OCI-LY7 (cell line): ENCODE measurements around the gene SLC22A12. TPM values are rescaled to one million over a fixed set of nuclear protein-coding genes. Genes with fewer than 3 reads are reported as not detected.
A peak's percentile ranks its signal among the peaks of the same experiment; 100 is the strongest.

Experiments
- BruUV-seq: library from RNA; stranded (reverse); fragments of 400-500 nt; replicated peaks from 2 replicates; lab custom pipeline; 2021; lab: Mats Ljungman, UMichigan
- CTCF ChIA-PET: fragments of 300-600 bp; sonication (Branson Sonifier 250); formaldehyde crosslinking; loops from one replicate; lab custom pipeline; 2022; ENCODE audit warnings: antibody characterized with exemption; ENCODE audit not compliant: unreplicated experiment; lab: Charles Lee
- POLR2A ChIA-PET: fragments of 300-600 bp; sonication (Branson Sonifier 250); formaldehyde crosslinking; loops from one replicate; lab custom pipeline; 2022; ENCODE audit warnings: antibody characterized with exemption; lab: Charles Lee
- DNase-seq: peaks from one replicate; pipeline ENCODE4 v3.0.0-alpha.2; 2015; ENCODE audit warnings: low spot score
- H2AFZ ChIP-seq: fragments of 200-600 bp; sonication (generic), shearing (Covaris generic); 2 replicates; pipeline ENCODE4 v1.6.1; 2014; ENCODE audit warnings: mild to moderate bottlenecking, antibody characterized with exemption, low read length, moderate library complexity
- H3K27ac ChIP-seq: fragments of 200-600 bp; sonication (generic); 2 replicates; pipeline ENCODE4 v1.5.1; 2014; ENCODE audit warnings: mixed run types, low read depth, mild to moderate bottlenecking, moderate library complexity, low read length, inconsistent platforms; ENCODE audit not compliant: poor library complexity, severe bottlenecking
- H3K36me3 ChIP-seq: fragments of 200-600 bp; sonication (generic); 2 replicates; pipeline ENCODE4 v1.6.1; 2014; ENCODE audit warnings: mild to moderate bottlenecking, antibody characterized with exemption, low read length, moderate library complexity, mixed read lengths; ENCODE audit not compliant: insufficient read depth
- H3K4me1 ChIP-seq: fragments of 200-600 bp; sonication (generic); 2 replicates; pipeline ENCODE4 v1.5.1; 2014; ENCODE audit warnings: mild to moderate bottlenecking, low read length; ENCODE audit not compliant: insufficient read depth, poor library complexity, severe bottlenecking
- H3K4me2 ChIP-seq: fragments of 200-600 bp; sonication (generic); 2 replicates; pipeline ENCODE4 v1.6.1; 2014; ENCODE audit warnings: mild to moderate bottlenecking, low read length
- H3K4me3 ChIP-seq: fragments of 200-600 bp; sonication (generic); 2 replicates; pipeline ENCODE4 v1.5.1; 2014; ENCODE audit warnings: mild to moderate bottlenecking, low read depth, low read length; ENCODE audit not compliant: poor library complexity, severe bottlenecking
- H3K79me2 ChIP-seq: fragments of 200-600 bp; sonication (generic); 2 replicates; pipeline ENCODE4 v1.6.1; 2016; ENCODE audit warnings: low read depth, mild to moderate bottlenecking, low read length, moderate library complexity, mixed read lengths; ENCODE audit not compliant: insufficient read depth
- H3K9me2 ChIP-seq: fragments of 200-600 bp; sonication (generic); 2 replicates; pipeline ENCODE4 v1.6.1; 2016; ENCODE audit warnings: mild to moderate bottlenecking, low read length, mixed read lengths; ENCODE audit not compliant: insufficient read depth
- H3K9me3 ChIP-seq: fragments of 200-600 bp; sonication (generic); 2 replicates; pipeline ENCODE4 v1.6.1; 2014; ENCODE audit warnings: mild to moderate bottlenecking, mixed run types, low read length, mixed read lengths
- H4K20me1 ChIP-seq: fragments of 200-600 bp; sonication (generic); 2 replicates; pipeline ENCODE4 v1.6.1; 2014; ENCODE audit warnings: mild to moderate bottlenecking, antibody characterized with exemption, low read length, moderate library complexity, mixed read lengths; ENCODE audit not compliant: insufficient read depth
- EZH2phosphoT487 ChIP-seq: fragments of 200-600 bp; sonication (generic); IDR thresholded peaks from 2 replicates; pipeline ENCODE4 v1.6.1; 2018; ENCODE audit warnings: low read depth, borderline replicate concordance, mild to moderate bottlenecking, mixed run types, antibody characterized with exemption, low read length, moderate library complexity, mixed read lengths
- intact Hi-C: fragments of 100-400 bp; cut with micrococcal nuclease; formaldehyde crosslinking; loops from one replicate; pipeline ENCODE4 v1.10.0; 2022; ENCODE audit not compliant: unreplicated experiment
- total RNA-seq, 2 experiments: library from RNA; depleted of rRNA in 1 of 2; stranded (reverse); fragments of >200 nt in 1 of 2; shearing (Covaris generic) in 1 of 2; gene quantifications; 2 replicates each; pipeline ENCODE4 v1.2.3, GENCODE V29; 2014 to 2022
- TF ChIP-seq, protein P1 (sequence below): fragments of 200-600 bp; sonication (generic); conservative IDR thresholded peaks from 2 replicates; pipeline ENCODE4 v1.5.1; 2014; ENCODE audit warnings: mild to moderate bottlenecking, antibody characterized with exemption, low read length, moderate library complexity, mixed read lengths

The SLC22A12 gene
- total RNA-seq, 2 experiments from 2014 or later: not detected

GRCh38 chr11:64624883-64625481, 34.0 kb downstream of the SLC22A12 start:
- Histone ChIP-seq H3K79me2 (no peaks in the 10 kb centered on the region), H3K27ac (no peak overlapping the region), H3K4me1 (peaks cover 36% of the 10 kb centered on the region), H3K36me3 (no peaks in the 10 kb centered on the region), H2AFZ (peak overlapping the region; percentile 6; the same call in 1 of the 2 replicates), H3K9me2 (no peaks in the 10 kb centered on the region), H3K4me3 (no peak overlapping the region), H3K4me2 (0 out of 2 replicates have a peak overlapping the region, but pooled peaks have one; percentile 4), H3K9me3 (no peaks in the 10 kb centered on the region), H4K20me1 (no peaks in the 10 kb centered on the region)
- ChIA-PET POLR2A (interaction anchor here (0.6 kb wide), 1 partner anchor 39 kb away, joined by 4 read pairs; no protein-coding TSS in a partner anchor), CTCF (no interaction called here)
- DNase-seq: peak; percentile 64
- TF ChIP-seq EZH2phosphoT487: no peak
- TF ChIP-seq, protein P1, sequence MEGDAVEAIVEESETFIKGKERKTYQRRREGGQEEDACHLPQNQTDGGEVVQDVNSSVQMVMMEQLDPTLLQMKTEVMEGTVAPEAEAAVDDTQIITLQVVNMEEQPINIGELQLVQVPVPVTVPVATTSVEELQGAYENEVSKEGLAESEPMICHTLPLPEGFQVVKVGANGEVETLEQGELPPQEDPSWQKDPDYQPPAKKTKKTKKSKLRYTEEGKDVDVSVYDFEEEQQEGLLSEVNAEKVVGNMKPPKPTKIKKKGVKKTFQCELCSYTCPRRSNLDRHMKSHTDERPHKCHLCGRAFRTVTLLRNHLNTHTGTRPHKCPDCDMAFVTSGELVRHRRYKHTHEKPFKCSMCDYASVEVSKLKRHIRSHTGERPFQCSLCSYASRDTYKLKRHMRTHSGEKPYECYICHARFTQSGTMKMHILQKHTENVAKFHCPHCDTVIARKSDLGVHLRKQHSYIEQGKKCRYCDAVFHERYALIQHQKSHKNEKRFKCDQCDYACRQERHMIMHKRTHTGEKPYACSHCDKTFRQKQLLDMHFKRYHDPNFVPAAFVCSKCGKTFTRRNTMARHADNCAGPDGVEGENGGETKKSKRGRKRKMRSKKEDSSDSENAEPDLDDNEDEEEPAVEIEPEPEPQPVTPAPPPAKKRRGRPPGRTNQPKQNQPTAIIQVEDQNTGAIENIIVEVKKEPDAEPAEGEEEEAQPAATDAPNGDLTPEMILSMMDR: no peak
- intact Hi-C loops: no loop called here
- no TSS peak for BruUV-seq

- intact Hi-C loops: no loop called here
- ChIA-PET POLR2A (interaction anchor here (0.6 kb wide), 1 partner anchor 130 kb away, joined by 3 read pairs; no protein-coding TSS in a partner anchor), CTCF (no interaction called here)
- H3K4me1 ChIP-seq: peaks cover 26% of the 10 kb centered on the region
- H3K9me3 ChIP-seq: no peaks in the 10 kb centered on the region
- H3K4me3 ChIP-seq: no peak overlapping the region
- TF ChIP-seq EZH2phosphoT487: no peak
- TF ChIP-seq, protein P1: no peak
- H3K79me2 ChIP-seq: no peaks in the 10 kb centered on the region
- no TSS peak for BruUV-seq
- H3K27ac ChIP-seq: no peak overlapping the region
- DNase-seq: no peak
- H3K4me2 ChIP-seq: no peak overlapping the region
- no peaks in the 10 kb centered on the region for H3K36me3 ChIP-seq
- no peaks in the 10 kb centered on the region for H4K20me1 ChIP-seq
- no peak overlapping the region for H2AFZ ChIP-seq
- no peaks in the 10 kb centered on the region for H3K9me2 ChIP-seq
Observed at GRCh38 chr11:64626637-64627036, 35.6 kb downstream of the SLC22A12 start.

GRCh38 chr11:64627371-64627770, 36.4 kb downstream of the SLC22A12 start:
- H3K9me2 ChIP-seq: no peaks in the 10 kb centered on the region
- DNase-seq: no peak
- TF ChIP-seq, protein P1: no peak
- no peak for TF ChIP-seq EZH2phosphoT487
- intact Hi-C loops: no loop called here
- H3K4me3 ChIP-seq: no peak overlapping the region
- CTCF ChIA-PET: no interaction called here
- no peaks in the 10 kb centered on the region for H4K20me1 ChIP-seq
- H3K9me3 ChIP-seq: no peaks in the 10 kb centered on the region
- H3K36me3 ChIP-seq: no peaks in the 10 kb centered on the region
- BruUV-seq: no TSS peak
- H2AFZ ChIP-seq: no peak overlapping the region
- no peak overlapping the region for H3K27ac ChIP-seq
- POLR2A ChIA-PET: no interaction called here
- no peak overlapping the region for H3K4me2 ChIP-seq
- H3K4me1 ChIP-seq: peaks cover 19% of the 10 kb centered on the region
- H3K79me2 ChIP-seq: no peaks in the 10 kb centered on the region
